Testis (tissue), 2 donors: ENCODE data around the gene PRUNE2.

ENCODE experiments used
- POLR2A ChIP-seq: fragments of 450-650 bp; IDR thresholded peaks from one replicate; pipeline ENCODE4 v1.6.1; 2017; ENCODE audit warnings: antibody characterized with exemption, mild to moderate bottlenecking, moderate library complexity
- TF ChIP-seq, protein P1 (sequence below), 3 experiments: fragments of 450-650 bp in 2 of 3; fragments of 200-600 bp in 1 of 3; sonication (generic) in 1 of 3; IDR thresholded peaks; one replicate each; pipeline ENCODE4 v1.5.1; 2016 to 2019; ENCODE audit warnings: antibody characterized with exemption in 3 of 3, mild to moderate bottlenecking in 2 of 3, moderate library complexity in 1 of 3

DNA sequence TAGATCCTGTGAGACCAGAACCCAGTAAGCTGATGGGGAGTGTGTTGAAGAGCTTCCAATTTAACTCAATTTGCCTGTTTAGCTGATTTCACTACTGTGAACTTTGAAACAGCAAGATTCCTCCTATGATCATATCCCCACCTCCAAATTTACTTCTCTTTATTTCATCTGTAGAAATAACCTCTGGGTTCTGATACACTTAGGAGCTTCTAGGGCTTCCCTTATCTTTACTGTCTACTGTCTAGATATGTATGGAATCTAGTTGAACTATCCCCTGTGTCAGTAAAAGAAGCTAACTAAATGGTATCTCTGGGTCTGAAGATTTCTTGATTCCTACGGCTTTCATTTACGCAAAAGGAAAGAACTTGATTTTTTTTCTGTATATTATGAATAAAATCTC, 330.2 kb downstream of the PRUNE2 start:
- TF ChIP-seq, protein P1, sequence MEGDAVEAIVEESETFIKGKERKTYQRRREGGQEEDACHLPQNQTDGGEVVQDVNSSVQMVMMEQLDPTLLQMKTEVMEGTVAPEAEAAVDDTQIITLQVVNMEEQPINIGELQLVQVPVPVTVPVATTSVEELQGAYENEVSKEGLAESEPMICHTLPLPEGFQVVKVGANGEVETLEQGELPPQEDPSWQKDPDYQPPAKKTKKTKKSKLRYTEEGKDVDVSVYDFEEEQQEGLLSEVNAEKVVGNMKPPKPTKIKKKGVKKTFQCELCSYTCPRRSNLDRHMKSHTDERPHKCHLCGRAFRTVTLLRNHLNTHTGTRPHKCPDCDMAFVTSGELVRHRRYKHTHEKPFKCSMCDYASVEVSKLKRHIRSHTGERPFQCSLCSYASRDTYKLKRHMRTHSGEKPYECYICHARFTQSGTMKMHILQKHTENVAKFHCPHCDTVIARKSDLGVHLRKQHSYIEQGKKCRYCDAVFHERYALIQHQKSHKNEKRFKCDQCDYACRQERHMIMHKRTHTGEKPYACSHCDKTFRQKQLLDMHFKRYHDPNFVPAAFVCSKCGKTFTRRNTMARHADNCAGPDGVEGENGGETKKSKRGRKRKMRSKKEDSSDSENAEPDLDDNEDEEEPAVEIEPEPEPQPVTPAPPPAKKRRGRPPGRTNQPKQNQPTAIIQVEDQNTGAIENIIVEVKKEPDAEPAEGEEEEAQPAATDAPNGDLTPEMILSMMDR (IDR thresholded peaks at IDR 0.05) = no peak
- TF ChIP-seq POLR2A = no peak
